ENCODE measurements around the gene PC.

Gene PC

GRCh38 chr11:66852466-66853241, 105.5 kb downstream of the PC start:
- FAIRE-seq: no peak

- FAIRE-seq: no peak
These were observed 106.3 kb downstream of the PC start for GRCh38 chr11:66851698-66852465.

GRCh38 chr11:66851239-66851596, 107.0 kb downstream of the PC start:
- FAIRE-seq: no peak

- no peak for FAIRE-seq
These were observed 107.5 kb downstream of the PC start for GRCh38 chr11:66850588-66851238.

GRCh38 chr11:66850235-66850587, 108.0 kb downstream of the PC start:
- no peak for FAIRE-seq

GRCh38 chr11:66849501-66850234, 108.5 kb downstream of the PC start:
- no peak for FAIRE-seq

- FAIRE-seq: no peak
These were observed 109.3 kb downstream of the PC start for GRCh38 chr11:66848671-66849500.

GRCh38 chr11:66847461-66848232, 110.5 kb downstream of the PC start:
- no peak for FAIRE-seq

GRCh38 chr11:66846671-66847091, 111.5 kb downstream of the PC start:
- no peak for FAIRE-seq

- no peak for FAIRE-seq
These were observed 112.3 kb downstream of the PC start for GRCh38 chr11:66845876-66846212.

GRCh38 chr11:66845143-66845875, 112.9 kb downstream of the PC start:
- no peak for FAIRE-seq

- FAIRE-seq: no peak
These were observed 113.6 kb downstream of the PC start for GRCh38 chr11:66844496-66845142.

- FAIRE-seq: no peak
These were observed 114.2 kb downstream of the PC start for GRCh38 chr11:66843776-66844495.

GRCh38 chr11:66842896-66843775, 115.0 kb downstream of the PC start, which contains the start of gene RCE1:
TSS of gene RCE1 (plus strand) at chr11:66843441. CDS start at chr11:66843456, 15 bp downstream.
- FAIRE-seq: no peak

- FAIRE-seq: no peak
These were observed 115.7 kb downstream of the PC start for GRCh38 chr11:66842501-66842895.

- FAIRE-seq: no peak
These were observed 116.3 kb downstream of the PC start for GRCh38 chr11:66841861-66842260.

- no peak for FAIRE-seq
These were observed 117.7 kb downstream of the PC start for GRCh38 chr11:66840317-66841091.

Measured in endometrium (tissue), 2 donors.